GM18861 (cell line): ENCODE measurements around the gene TPPP2.

ENCODE experiments used
- ATAC-seq: cut with Tn5 transposase; IDR thresholded peaks from one replicate; pipeline ENCODE4 v1.9.1; 2021; ENCODE audit not compliant: unreplicated experiment

Gene TPPP2

DNA sequence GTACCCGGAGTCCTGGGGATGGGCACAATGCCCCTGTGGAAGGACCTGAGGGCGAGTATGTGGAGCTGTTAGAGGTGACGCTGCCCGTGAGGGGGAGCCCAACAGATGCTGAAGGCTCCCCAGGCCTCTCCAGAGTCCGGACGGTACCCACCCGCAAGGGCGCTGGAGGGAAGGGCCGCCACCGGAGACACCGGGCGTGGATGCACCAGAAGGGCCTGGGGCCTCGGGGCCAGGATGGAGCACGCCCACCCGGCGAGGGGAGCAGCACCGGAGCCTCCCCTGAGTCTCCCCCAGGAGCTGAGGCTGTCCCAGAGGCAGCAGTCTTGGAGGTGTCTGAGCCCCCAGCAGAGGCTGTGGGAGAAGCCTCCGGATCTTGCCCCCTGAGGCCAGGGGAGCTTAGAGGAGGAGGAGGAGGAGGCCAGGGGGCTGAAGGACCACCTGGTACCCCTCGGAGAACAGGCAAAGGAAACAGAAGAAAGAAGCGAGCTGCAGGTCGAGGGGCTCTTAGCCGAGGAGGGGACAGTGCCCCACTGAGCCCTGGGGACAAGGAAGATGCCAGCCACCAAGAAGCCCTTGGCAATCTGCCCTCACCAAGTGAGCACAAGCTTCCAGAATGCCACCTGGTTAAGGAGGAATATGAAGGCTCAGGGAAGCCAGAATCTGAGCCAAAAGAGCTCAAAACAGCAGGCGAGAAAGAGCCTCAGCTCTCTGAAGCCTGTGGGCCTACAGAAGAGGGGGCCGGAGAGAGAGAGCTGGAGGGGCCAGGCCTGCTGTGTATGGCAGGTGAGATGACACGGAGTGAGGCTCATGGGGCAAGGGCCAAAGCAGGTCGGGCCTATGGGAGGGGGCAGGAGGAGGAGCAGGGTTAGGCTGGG lies 44.6 kb downstream of the TPPP2 start:
- ATAC-seq: no peak

- ATAC-seq: no peak
These were observed 45.9 kb downstream of the TPPP2 start for GRCh38 chr14:21075719-21076437.

GRCh38 chr14:21077672-21078071 lies 47.7 kb downstream of the TPPP2 start:
- ATAC-seq: no peak

GRCh38 chr14:21078287-21078686 lies 48.3 kb downstream of the TPPP2 start:
- no peak for ATAC-seq

DNA sequence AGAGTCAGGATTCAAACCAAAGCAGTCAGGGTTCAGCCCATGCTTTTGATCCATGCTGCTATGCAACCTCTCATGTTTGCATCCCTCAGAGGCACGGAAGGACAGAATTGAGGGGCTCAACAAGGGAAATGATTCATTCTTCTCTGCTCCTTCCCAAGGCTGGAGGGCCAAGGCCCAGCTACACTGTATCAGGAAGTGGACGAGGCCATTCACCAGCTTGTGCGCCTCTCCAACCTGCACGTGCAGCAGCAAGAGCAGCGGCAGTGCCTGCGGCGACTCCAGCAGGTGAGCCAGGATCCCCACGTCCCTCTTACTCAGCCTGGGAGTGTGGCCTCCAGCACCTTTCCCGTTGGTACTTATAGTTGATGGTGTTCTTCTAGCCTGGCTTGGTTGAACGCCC lies 48.7 kb downstream of the TPPP2 start:
- no peak for ATAC-seq

DNA sequence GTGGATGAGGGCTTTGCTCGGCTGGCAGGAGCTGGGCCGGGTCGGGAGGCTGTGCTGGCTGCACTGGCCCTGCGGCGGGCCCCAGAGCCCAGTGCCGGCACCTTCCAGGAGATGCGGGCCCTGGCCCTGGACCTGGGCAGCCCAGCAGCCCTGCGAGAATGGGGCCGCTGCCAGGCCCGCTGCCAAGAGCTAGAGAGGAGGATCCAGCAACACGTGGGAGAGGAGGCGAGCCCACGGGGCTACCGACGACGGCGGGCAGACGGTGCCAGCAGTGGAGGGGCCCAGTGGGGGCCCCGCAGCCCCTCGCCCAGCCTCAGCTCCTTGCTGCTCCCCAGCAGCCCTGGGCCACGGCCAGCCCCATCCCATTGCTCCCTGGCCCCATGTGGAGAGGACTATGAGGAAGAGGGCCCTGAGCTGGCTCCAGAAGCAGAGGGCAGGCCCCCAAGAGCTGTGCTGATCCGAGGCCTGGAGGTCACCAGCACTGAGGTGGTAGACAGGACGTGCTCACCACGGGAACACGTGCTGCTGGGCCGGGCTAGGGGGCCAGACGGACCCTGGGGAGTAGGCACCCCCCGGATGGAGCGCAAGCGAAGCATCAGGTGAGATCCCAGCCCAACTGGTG lies 51.6 kb downstream of the TPPP2 start:
- no peak for ATAC-seq
